Spleen (tissue), 7 donors: ENCODE results near the gene PAWR.

Source experiments
- POLR2A ChIP-seq, 3 donors: fragments of 450-650 bp; IDR thresholded peaks; one replicate each; pipeline ENCODE4 v1.5.1; 2017; ENCODE audit warnings: antibody characterized with exemption in 3 of 3, mild to moderate bottlenecking in 1 of 3
- POLR2AphosphoS5 ChIP-seq, 3 donors: sonication (generic); formaldehyde crosslinking; IDR thresholded peaks; one replicate each; pipeline ENCODE4 v1.5.1; 2017; ENCODE audit warnings: antibody characterized with exemption in 3 of 3
- TF ChIP-seq, protein P1 (sequence below), 11 experiments: fragments of 200-600 bp in 7 of 11; fragments of 450-650 bp in 4 of 11; sonication (generic) in 4 of 11; IDR thresholded peaks in 8 of 11; conservative IDR thresholded peaks in 3 of 11; 1 replicate in 7 of 11; 2 replicates in 4 of 11; pipeline versions ENCODE4 v1.4.0 to v1.8.0; 2016 to 2021; ENCODE audit warnings: antibody characterized with exemption in 11 of 11, inconsistent platforms in 4 of 11, mild to moderate bottlenecking in 1 of 11
- donor health status: DM: no; HTN: no; CAD: no; lungs with moderate emphysema.
- donor health status: DM: no; HTN: no; CAD: no.
- donor health status: DM: no; HTN: no; CAD: no.

DNA sequence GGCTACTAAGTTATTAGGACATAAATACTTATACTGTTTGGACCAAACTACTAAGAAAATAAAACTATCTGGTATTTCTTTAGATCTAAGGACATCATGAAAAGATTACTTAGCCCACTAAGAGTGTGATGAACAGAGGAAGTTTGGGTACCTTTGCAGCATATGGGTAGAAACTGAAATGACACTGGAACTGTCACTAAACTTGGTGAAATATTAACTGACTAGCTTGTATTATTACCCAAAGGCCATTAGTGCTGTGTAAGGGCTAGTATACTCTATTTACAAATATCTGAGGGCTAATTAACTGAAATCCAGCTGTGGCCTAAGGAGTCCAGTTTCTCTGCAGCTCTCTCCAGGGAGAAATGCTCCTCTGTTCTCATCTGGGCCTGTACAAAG, 45.5 kb downstream of the PAWR start:
- TF ChIP-seq, protein P1, sequence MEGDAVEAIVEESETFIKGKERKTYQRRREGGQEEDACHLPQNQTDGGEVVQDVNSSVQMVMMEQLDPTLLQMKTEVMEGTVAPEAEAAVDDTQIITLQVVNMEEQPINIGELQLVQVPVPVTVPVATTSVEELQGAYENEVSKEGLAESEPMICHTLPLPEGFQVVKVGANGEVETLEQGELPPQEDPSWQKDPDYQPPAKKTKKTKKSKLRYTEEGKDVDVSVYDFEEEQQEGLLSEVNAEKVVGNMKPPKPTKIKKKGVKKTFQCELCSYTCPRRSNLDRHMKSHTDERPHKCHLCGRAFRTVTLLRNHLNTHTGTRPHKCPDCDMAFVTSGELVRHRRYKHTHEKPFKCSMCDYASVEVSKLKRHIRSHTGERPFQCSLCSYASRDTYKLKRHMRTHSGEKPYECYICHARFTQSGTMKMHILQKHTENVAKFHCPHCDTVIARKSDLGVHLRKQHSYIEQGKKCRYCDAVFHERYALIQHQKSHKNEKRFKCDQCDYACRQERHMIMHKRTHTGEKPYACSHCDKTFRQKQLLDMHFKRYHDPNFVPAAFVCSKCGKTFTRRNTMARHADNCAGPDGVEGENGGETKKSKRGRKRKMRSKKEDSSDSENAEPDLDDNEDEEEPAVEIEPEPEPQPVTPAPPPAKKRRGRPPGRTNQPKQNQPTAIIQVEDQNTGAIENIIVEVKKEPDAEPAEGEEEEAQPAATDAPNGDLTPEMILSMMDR (IDR thresholded peaks at IDR 0.05 in 8 of 11, conservative IDR thresholded peaks at IDR 0.05 in 3 of 11), result no peak
- TF ChIP-seq POLR2A (IDR thresholded peaks at IDR 0.05) (no peak), POLR2AphosphoS5 (IDR thresholded peaks at IDR 0.05) (no peak)
